CD4-positive, CD25-positive, alpha-beta regulatory T cell (primary cell): ENCODE results near the gene GPR37. TPM values are rescaled to one million over a fixed set of nuclear protein-coding genes. Genes with fewer than 3 reads are reported as not detected.

Experiments
- ATAC-seq, 2 donors: fragments of 150-1000 bp; cut with Tn5 transposase; one replicate each; pipeline ENCODE4 v1.10.0; 2021; ENCODE audit warnings: low read depth in 2 of 2, moderate number of reproducible peaks in 2 of 2, moderate library complexity in 1 of 2
- DNase-seq, 3 donors: peaks; one replicate each; pipeline versions ENCODE4 v3.0.0 to v3.0.0-alpha.2; 2012 to 2022; ENCODE audit warnings: mixed read lengths in 1 of 3
- H3K27ac ChIP-seq: one replicate; pipeline ENCODE4 v1.7.0; 2013; ENCODE audit warnings: mild to moderate bottlenecking, low read length; ENCODE audit not compliant: insufficient read depth, poor library complexity, severe bottlenecking
- H3K27me3 ChIP-seq: one replicate; pipeline ENCODE4 v1.7.0; 2013; ENCODE audit warnings: low read length; ENCODE audit not compliant: control insufficient read depth, insufficient read depth
- H3K36me3 ChIP-seq: one replicate; pipeline ENCODE4 v1.7.0; 2013; ENCODE audit warnings: mild to moderate bottlenecking, low read length, moderate library complexity; ENCODE audit not compliant: control insufficient read depth, insufficient read depth
- H3K4me1 ChIP-seq: 2 replicates; pipeline ENCODE4 v1.7.0; 2013; ENCODE audit warnings: mild to moderate bottlenecking, low read length; ENCODE audit not compliant: insufficient read depth, control insufficient read depth, poor library complexity, severe bottlenecking
- H3K4me3 ChIP-seq: one replicate; pipeline ENCODE4 v1.7.0; 2013; ENCODE audit warnings: low read depth, mild to moderate bottlenecking, low read length, moderate library complexity
- H3K9me3 ChIP-seq, 2 experiments: 1 replicate in 1 of 2; 2 replicates in 1 of 2; pipeline ENCODE4 v1.7.0; 2013; ENCODE audit warnings: low read length in 2 of 2, mild to moderate bottlenecking in 1 of 2, moderate library complexity in 1 of 2; ENCODE audit not compliant: control insufficient read depth in 2 of 2
- H3K27ac Mint-ChIP-seq, 3 donors: one replicate each; pipeline ENCODE4 v1.8.0; 2020 to 2022; ENCODE audit warnings: mild to moderate bottlenecking in 3 of 3, mixed read lengths in 3 of 3, moderate library complexity in 2 of 3
- H3K27me3 Mint-ChIP-seq: one replicate; pipeline ENCODE4 v1.8.0; 2022; ENCODE audit warnings: mild to moderate bottlenecking, mixed read lengths
- H3K36me3 Mint-ChIP-seq: one replicate; pipeline ENCODE4 v1.8.0; 2020; ENCODE audit warnings: mixed read lengths
- H3K4me1 Mint-ChIP-seq, 4 donors: one replicate each; pipeline ENCODE4 v1.8.0; 2020 to 2022; ENCODE audit warnings: mixed read lengths in 4 of 4, mild to moderate bottlenecking in 1 of 4
- H3K4me3 Mint-ChIP-seq, 4 donors: one replicate each; pipeline ENCODE4 v1.8.0; 2020 to 2022; ENCODE audit warnings: mild to moderate bottlenecking in 4 of 4, mixed read lengths in 4 of 4, moderate library complexity in 3 of 4
- H3K9me3 Mint-ChIP-seq, 7 donors: one replicate each; pipeline ENCODE4 v1.8.0; 2020 to 2022; ENCODE audit warnings: mixed read lengths in 7 of 7, mild to moderate bottlenecking in 3 of 7, moderate library complexity in 2 of 7
- polyA plus RNA-seq, 4 donors: library from polyadenylated mRNA; unstranded; fragments of 300-500 nt; fragmentation: Illumina TruSeq; gene quantifications; one replicate each; pipeline ENCODE4 v1.2.3, GENCODE V29; 2021
- total RNA-seq: library from RNA; stranded (reverse); gene quantifications from one replicate; pipeline ENCODE4 v1.2.3, GENCODE V29; 2022

GPR37 gene, protein sequence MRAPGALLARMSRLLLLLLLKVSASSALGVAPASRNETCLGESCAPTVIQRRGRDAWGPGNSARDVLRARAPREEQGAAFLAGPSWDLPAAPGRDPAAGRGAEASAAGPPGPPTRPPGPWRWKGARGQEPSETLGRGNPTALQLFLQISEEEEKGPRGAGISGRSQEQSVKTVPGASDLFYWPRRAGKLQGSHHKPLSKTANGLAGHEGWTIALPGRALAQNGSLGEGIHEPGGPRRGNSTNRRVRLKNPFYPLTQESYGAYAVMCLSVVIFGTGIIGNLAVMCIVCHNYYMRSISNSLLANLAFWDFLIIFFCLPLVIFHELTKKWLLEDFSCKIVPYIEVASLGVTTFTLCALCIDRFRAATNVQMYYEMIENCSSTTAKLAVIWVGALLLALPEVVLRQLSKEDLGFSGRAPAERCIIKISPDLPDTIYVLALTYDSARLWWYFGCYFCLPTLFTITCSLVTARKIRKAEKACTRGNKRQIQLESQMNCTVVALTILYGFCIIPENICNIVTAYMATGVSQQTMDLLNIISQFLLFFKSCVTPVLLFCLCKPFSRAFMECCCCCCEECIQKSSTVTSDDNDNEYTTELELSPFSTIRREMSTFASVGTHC
- total RNA-seq (not detected), polyA plus RNA-seq (not detected)

DNA sequence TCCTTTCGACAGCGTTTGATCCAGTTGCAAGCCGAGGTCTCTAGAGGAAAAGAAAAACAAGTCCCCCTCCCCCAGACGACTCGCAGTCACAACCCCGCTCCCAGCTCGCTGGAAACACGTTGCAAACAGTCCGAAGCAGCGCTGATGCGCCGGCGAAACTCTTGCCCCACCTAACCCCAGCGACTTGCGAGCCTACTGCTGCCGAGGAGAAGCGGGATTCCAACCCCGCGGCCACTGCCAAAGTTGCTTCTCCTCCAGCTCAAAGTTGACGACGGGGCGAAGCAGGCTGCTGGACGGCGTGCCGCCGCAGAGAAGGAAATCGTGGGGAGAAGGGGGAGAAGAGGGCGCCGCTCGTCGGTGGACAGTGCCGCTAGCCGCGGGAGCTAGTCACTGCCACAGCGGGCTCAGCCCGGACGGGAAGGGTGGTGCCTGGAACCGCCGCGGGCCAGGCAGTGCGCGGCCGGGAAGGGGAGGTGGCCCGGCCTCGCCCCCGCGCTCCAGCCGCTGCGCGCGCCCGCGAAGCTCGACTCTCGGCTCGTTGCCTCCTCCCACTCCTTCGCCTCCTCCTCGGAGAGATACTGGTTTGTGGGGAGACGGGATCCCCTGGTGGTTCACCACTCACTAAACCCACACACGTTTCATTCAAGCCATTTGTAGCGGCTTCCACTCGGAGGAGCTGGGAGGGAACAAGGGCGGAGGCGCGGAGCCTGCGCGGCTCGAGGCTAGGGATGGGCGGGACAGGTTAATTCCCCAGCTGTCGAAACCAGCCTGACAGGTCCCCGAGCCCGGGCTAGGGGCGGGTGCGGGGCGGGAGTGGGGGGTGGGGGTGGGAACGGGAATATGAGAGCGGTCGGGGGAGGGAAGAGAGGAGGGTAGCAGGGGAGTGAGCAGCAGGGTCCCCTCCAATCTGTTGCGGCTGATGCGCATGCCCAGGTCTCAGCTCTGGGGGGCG is at the start of gene GPR37:
TSS of gene GPR37 (minus strand) at position 392 of the 952 bp plus-strand sequence. CDS start 816 bp downstream, outside the sequence.
- Mint-ChIP-seq H3K36me3 (no peaks in the 10 kb centered on the region), H3K27me3 (peaks cover 46% of the 10 kb centered on the region), H3K4me1 (peaks cover 0 to 21% (median 9%) of the 10 kb centered on the region in 4 donors), H3K9me3 (peaks cover 0 to 4% (median 0%) of the 10 kb centered on the region in 7 donors), H3K27ac (peak within 1 kb of the TSS in 1 of 3 donors; percentile 36), H3K4me3 (peak within 1 kb of the TSS; percentile 70 to 85 (median 83))
- Histone ChIP-seq H3K9me3 (no peaks in the 10 kb centered on the region), H3K27ac (no peak within 1 kb of the TSS), H3K27me3 (peaks cover 17% of the 10 kb centered on the region), H3K4me3 (peak within 1 kb of the TSS; percentile 61), H3K36me3 (no peaks in the 10 kb centered on the region), H3K4me1 (peaks cover 18% of the 10 kb centered on the region)
- DNase-seq (peak in 2 of 3 donors; percentile 3 to 13), ATAC-seq (peak in 1 of 2 donors; percentile 28)

GRCh38 chr7:124813994-124814798 is 48.6 kb upstream of the GPR37 start:
- Mint-ChIP-seq H3K27me3 (peaks cover 11% of the 10 kb centered on the region), H3K4me1 (no peaks in the 10 kb centered on the region), H3K9me3 (peaks cover 0 to 5% (median 0%) of the 10 kb centered on the region in 7 donors), H3K4me3 (no peak overlapping the region), H3K27ac (no peak overlapping the region), H3K36me3 (no peaks in the 10 kb centered on the region)
- no peak for DNase-seq
- no peak overlapping the region for H3K27ac ChIP-seq
- no peaks in the 10 kb centered on the region for H3K4me1 ChIP-seq
- H3K4me3 ChIP-seq = no peak overlapping the region
- ATAC-seq = no peak
- H3K9me3 ChIP-seq = no peaks in the 10 kb centered on the region
- H3K36me3 ChIP-seq = no peaks in the 10 kb centered on the region
- H3K27me3 ChIP-seq = peaks cover 2% of the 10 kb centered on the region

- Mint-ChIP-seq H3K27ac (no peak overlapping the region), H3K9me3 (peaks cover 0 to 4% (median 0%) of the 10 kb centered on the region in 7 donors), H3K4me1 (no peaks in the 10 kb centered on the region), H3K27me3 (peaks cover 11% of the 10 kb centered on the region), H3K4me3 (no peak overlapping the region), H3K36me3 (no peaks in the 10 kb centered on the region)
- peaks cover 2% of the 10 kb centered on the region for H3K27me3 ChIP-seq
- no peaks in the 10 kb centered on the region for H3K36me3 ChIP-seq
- H3K4me1 ChIP-seq = no peaks in the 10 kb centered on the region
- H3K4me3 ChIP-seq = no peak overlapping the region
- H3K27ac ChIP-seq = no peak overlapping the region
- ATAC-seq = no peak
- no peak for DNase-seq
- no peaks in the 10 kb centered on the region for H3K9me3 ChIP-seq
Observed at GRCh38 chr7:124812764-124813163, 47.2 kb upstream of the GPR37 start.

- peaks cover 0 to 3% (median 0%) of the 10 kb centered on the region in 7 donors for H3K9me3 Mint-ChIP-seq
- ATAC-seq = no peak
- no peaks in the 10 kb centered on the region for H3K36me3 Mint-ChIP-seq
Observed at GRCh38 chr7:124811341-124811740, 45.7 kb upstream of the GPR37 start.

DNA sequence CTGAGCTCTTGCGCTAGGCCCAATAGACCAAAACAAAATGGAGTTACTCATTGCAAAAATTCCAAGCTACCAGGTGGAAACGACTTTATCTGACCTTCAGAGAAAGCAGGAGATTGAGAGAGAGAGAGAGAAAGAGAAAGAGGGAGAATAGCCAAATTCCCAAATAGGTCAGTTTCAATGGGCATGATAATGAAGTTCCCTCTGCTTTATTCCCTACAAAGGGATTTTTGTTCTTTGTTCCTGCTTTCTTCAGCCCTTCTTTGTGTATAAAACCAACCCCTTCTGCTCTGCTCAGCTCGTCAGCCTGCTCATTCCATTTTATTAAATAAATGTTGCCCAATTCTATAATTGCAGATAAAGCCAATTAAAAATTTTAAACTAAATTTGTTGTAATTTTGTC is 45.0 kb upstream of the GPR37 start:
- Histone ChIP-seq H3K36me3 (no peaks in the 10 kb centered on the region), H3K27me3 (peaks cover 2% of the 10 kb centered on the region), H3K4me1 (no peaks in the 10 kb centered on the region), H3K4me3 (no peak overlapping the region), H3K9me3 (no peaks in the 10 kb centered on the region), H3K27ac (no peak overlapping the region)
- Mint-ChIP-seq H3K4me3 (no peak overlapping the region), H3K36me3 (no peaks in the 10 kb centered on the region), H3K9me3 (peaks cover 0 to 3% (median 0%) of the 10 kb centered on the region in 7 donors), H3K27ac (no peak overlapping the region), H3K4me1 (no peaks in the 10 kb centered on the region), H3K27me3 (peaks cover 11% of the 10 kb centered on the region)
- DNase-seq (no peak), ATAC-seq (no peak)

More at GRCh38 chr7:124811341-124811740, 45.7 kb upstream of the GPR37 start:
- Histone ChIP-seq H3K9me3 (no peaks in the 10 kb centered on the region), H3K27ac (no peak overlapping the region), H3K4me1 (no peaks in the 10 kb centered on the region), H3K36me3 (no peaks in the 10 kb centered on the region), H3K27me3 (peaks cover 2% of the 10 kb centered on the region), H3K4me3 (no peak overlapping the region)
- H3K4me3 Mint-ChIP-seq = no peak overlapping the region
- H3K27me3 Mint-ChIP-seq = peaks cover 11% of the 10 kb centered on the region
- H3K4me1 Mint-ChIP-seq = no peaks in the 10 kb centered on the region
- no peak overlapping the region for H3K27ac Mint-ChIP-seq
- DNase-seq = no peak

- no peaks in the 10 kb centered on the region for H3K36me3 Mint-ChIP-seq
Observed at GRCh38 chr7:124808206-124808605, 42.6 kb upstream of the GPR37 start.

More at GRCh38 chr7:124808206-124808605, 42.6 kb upstream of the GPR37 start:
- DNase-seq (no peak), ATAC-seq (no peak)
- Histone ChIP-seq H3K36me3 (no peaks in the 10 kb centered on the region), H3K4me3 (no peak overlapping the region), H3K27me3 (peaks cover 2% of the 10 kb centered on the region), H3K4me1 (no peaks in the 10 kb centered on the region), H3K9me3 (no peaks in the 10 kb centered on the region), H3K27ac (no peak overlapping the region)
- Mint-ChIP-seq H3K4me1 (no peaks in the 10 kb centered on the region), H3K9me3 (peaks cover 0 to 1% (median 0%) of the 10 kb centered on the region in 7 donors), H3K4me3 (no peak overlapping the region), H3K27ac (peak overlapping the region in 1 of 3 donors; percentile 78), H3K27me3 (peaks cover 6% of the 10 kb centered on the region)
